Measurements from ENCODE around the gene UNKL.

UNKL gene

GRCh38 chr16:1389762-1390161, 24.7 kb downstream of the UNKL start:
- DNase-seq (ENCODE audit: low spot score) (no peak), ATAC-seq (ENCODE audit: low read depth) (no peak)
- Histone ChIP-seq H3K4me1 (ENCODE audit: insufficient read depth, poor library complexity, severe bottlenecking) (no peaks in the 10 kb centered on the region), H3K9me3 (ENCODE audit: severe bottlenecking) (no peaks in the 10 kb centered on the region), H3K4me3 (ENCODE audit: severe bottlenecking) (no peak overlapping the region), H3K27ac (ENCODE audit: poor library complexity, severe bottlenecking) (no peak overlapping the region), H3K27me3 (ENCODE audit: insufficient read depth, poor library complexity, severe bottlenecking) (no peaks in the 10 kb centered on the region), H3K36me3 (ENCODE audit: low read depth) (no peaks in the 10 kb centered on the region)
- TF ChIP-seq CTCF (IDR thresholded peaks at IDR 0.05; ENCODE audit: poor library complexity, severe bottlenecking), result no peak

GRCh38 chr16:1387331-1387730, 27.2 kb downstream of the UNKL start:
- H3K27ac ChIP-seq (ENCODE audit: poor library complexity, severe bottlenecking), result no peak overlapping the region
- DNase-seq (ENCODE audit: low spot score), result no peak
- TF ChIP-seq CTCF (IDR thresholded peaks at IDR 0.05; ENCODE audit: poor library complexity, severe bottlenecking), result no peak
- H3K4me1 ChIP-seq (ENCODE audit: insufficient read depth, poor library complexity, severe bottlenecking), result no peaks in the 10 kb centered on the region
- no peaks in the 10 kb centered on the region for H3K36me3 ChIP-seq (ENCODE audit: low read depth)
- no peak overlapping the region for H3K4me3 ChIP-seq (ENCODE audit: severe bottlenecking)
- ATAC-seq (ENCODE audit: low read depth), result no peak
- H3K27me3 ChIP-seq (ENCODE audit: insufficient read depth, poor library complexity, severe bottlenecking), result no peaks in the 10 kb centered on the region
- H3K9me3 ChIP-seq (ENCODE audit: severe bottlenecking), result no peaks in the 10 kb centered on the region

- ATAC-seq (ENCODE audit: low read depth) (no peak), DNase-seq (ENCODE audit: low spot score) (peak; percentile 71)
- Histone ChIP-seq H3K27me3 (ENCODE audit: insufficient read depth, poor library complexity, severe bottlenecking) (no peaks in the 10 kb centered on the region), H3K9me3 (ENCODE audit: severe bottlenecking) (no peaks in the 10 kb centered on the region), H3K4me3 (ENCODE audit: severe bottlenecking) (no peak overlapping the region), H3K4me1 (ENCODE audit: insufficient read depth, poor library complexity, severe bottlenecking) (no peaks in the 10 kb centered on the region), H3K27ac (ENCODE audit: poor library complexity, severe bottlenecking) (no peak overlapping the region), H3K36me3 (ENCODE audit: low read depth) (no peaks in the 10 kb centered on the region)
- TF ChIP-seq CTCF (IDR thresholded peaks at IDR 0.05; ENCODE audit: poor library complexity, severe bottlenecking), result no peak
Measured at GRCh38 chr16:1385232-1385631, 29.3 kb downstream of the UNKL start.

- DNase-seq (ENCODE audit: low spot score), result no peak
- no peaks in the 10 kb centered on the region for H3K27me3 ChIP-seq (ENCODE audit: insufficient read depth, poor library complexity, severe bottlenecking)
- H3K36me3 ChIP-seq (ENCODE audit: low read depth), result no peaks in the 10 kb centered on the region
- H3K4me1 ChIP-seq (ENCODE audit: insufficient read depth, poor library complexity, severe bottlenecking), result no peaks in the 10 kb centered on the region
- H3K9me3 ChIP-seq (ENCODE audit: severe bottlenecking), result no peaks in the 10 kb centered on the region
- H3K27ac ChIP-seq (ENCODE audit: poor library complexity, severe bottlenecking), result no peak overlapping the region
- TF ChIP-seq CTCF (IDR thresholded peaks at IDR 0.05; ENCODE audit: poor library complexity, severe bottlenecking), result no peak
- H3K4me3 ChIP-seq (ENCODE audit: severe bottlenecking), result no peak overlapping the region
- no peak for ATAC-seq (ENCODE audit: low read depth)
Measured at GRCh38 chr16:1383556-1383955, 30.9 kb downstream of the UNKL start.

GRCh38 chr16:1381612-1382406, 32.7 kb downstream of the UNKL start:
- H3K4me3 ChIP-seq (ENCODE audit: severe bottlenecking), result no peak overlapping the region
- ATAC-seq (ENCODE audit: low read depth) (no peak), DNase-seq (ENCODE audit: low spot score) (no peak)
- TF ChIP-seq CTCF (IDR thresholded peaks at IDR 0.05; ENCODE audit: poor library complexity, severe bottlenecking), result no peak
- no peaks in the 10 kb centered on the region for H3K36me3 ChIP-seq (ENCODE audit: low read depth)
- H3K4me1 ChIP-seq (ENCODE audit: insufficient read depth, poor library complexity, severe bottlenecking), result no peaks in the 10 kb centered on the region
- no peaks in the 10 kb centered on the region for H3K9me3 ChIP-seq (ENCODE audit: severe bottlenecking)
- no peaks in the 10 kb centered on the region for H3K27me3 ChIP-seq (ENCODE audit: insufficient read depth, poor library complexity, severe bottlenecking)
- no peak overlapping the region for H3K27ac ChIP-seq (ENCODE audit: poor library complexity, severe bottlenecking)

Data from RWPE2 (cell line).